Fibroblast of skin of right biceps (primary cell): ENCODE measurements around the gene MAP3K8.
"Not testable (repeated sequence)": the region's sequence is repeated elsewhere in the genome, so short reads cannot be mapped to it uniquely, and the experiment has no call there.

ENCODE experiments used
- DNase-seq: peaks from one replicate; pipeline ENCODE4 v3.0.0-alpha.2; 2013

MAP3K8 gene

GRCh38 chr10:30423655-30424275 is 10.2 kb upstream of the MAP3K8 start:
- not testable (repeated sequence) for DNase-seq

DNA sequence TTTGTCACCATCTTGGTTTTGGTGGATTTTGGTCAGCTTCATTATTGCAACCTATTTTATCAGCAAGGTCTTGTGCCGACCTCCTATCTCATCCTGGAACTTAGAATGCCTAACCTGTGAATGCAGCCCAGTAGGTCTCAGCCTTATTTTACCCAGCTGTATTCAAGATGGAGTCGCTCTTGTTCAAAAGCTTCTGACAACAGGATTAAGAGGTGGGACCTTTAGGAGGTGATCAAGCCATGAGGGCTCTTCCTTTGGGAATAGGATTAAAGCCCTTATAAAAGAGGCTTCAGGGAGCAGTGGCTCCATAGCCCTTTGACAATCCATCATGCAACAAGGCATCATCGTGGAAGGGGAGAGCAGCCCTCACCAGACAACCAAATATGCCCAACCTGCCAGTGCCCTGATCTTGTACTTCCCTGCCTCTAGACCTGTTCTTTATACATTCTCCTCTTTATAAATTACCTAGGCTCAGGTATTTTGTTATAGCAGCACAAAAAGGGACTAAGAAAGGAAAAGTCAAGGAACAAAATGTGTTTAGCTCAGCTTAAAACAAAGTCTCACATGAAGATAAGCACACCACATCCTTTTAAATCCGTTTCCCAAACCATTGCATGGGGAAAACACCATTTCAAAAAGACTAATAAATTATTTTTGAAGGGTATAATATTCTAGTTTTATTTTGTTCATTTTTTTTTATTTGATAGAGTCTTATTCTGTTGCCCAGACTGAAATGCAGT is 8.5 kb upstream of the MAP3K8 start:
- no peak for DNase-seq

GRCh38 chr10:30430544-30431298 is 3.3 kb upstream of the MAP3K8 start:
- DNase-seq = no peak

DNA sequence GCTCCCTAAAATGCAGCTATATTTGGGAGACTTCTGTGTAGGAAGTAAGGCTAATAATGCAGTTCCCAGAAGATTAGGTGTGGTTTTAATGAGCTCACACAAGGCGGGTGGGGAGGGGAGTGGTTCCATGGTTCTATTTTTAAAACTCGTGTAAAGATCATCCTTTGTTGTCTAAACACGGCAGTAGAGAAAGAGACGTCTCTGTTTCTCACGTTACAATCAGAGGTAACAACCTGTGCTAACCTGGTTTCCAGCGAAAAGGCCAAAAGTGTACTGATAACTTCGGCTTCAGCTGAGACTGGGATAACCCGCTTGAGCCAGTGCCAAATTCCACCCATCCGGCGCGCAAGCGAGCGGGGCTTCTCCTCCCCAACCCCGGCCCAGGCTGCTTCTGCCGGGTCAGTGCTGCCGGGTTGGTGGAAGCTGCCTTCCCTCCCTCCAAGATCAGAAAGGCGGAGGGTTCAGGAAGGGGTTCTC is 2.5 kb upstream of the MAP3K8 start:
- DNase-seq = peak; percentile 47

DNA sequence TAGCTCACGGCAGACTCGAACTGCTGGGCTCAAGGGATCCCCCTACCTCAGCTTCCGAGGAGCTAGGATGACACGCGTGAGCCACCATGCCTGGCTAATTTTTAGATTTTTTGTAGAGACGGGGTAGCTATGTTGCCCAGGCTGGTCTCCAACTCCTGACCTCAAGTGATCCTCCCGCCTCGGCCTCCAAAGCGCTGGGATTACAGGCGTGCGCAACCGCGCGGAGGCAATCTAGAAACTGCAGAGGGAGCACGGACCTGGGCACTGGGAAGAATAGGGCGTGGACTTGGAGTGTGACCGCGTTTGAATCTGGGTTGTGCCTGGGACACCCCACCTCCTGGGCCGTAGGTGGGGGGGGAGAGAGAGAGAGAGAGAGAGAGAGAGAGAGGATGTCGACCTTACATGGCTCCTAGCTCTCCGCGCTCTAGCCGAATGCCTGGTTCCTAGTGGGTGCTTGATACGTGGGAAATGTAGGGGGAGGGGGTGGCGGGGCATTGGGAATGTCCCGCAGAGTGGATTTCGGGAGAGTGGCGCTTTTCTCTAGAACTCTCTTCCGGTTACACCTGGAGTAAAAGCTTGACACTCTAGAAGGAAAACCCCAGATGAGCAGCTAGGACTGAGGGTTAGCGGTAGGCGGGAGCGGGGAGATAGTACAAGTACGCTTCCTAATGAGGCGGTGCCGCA is 1.2 kb upstream of the MAP3K8 start:
- DNase-seq = peak; percentile 43

DNA sequence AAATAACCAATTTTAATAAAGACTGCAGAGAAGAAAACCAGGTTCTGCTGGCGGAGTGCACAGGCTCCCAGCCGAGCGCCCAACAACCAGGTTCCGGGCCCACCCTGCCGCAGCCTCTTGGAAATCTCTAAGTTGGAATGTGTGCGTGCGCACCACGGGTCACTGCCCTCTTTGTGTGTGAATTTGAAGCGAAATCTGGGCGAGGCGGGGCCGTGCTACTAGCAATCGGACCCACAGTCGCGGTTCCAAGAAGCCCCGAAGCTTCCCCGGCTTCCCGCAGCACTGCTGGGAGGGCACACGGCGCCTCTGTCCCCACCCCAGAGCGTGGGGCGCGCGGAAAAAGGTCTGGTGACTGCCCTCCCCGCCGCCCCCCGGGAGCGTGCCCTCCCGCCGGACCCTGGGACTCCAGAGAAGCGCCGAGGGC is 666 bp upstream of the MAP3K8 start:
- peak; percentile 83 for DNase-seq

- peak; percentile 67 for DNase-seq
Observed at GRCh38 chr10:30434273-30435072, 489 bp downstream of the MAP3K8 start.

- DNase-seq = peak; percentile 72
Observed at GRCh38 chr10:30435073-30435422, 1.1 kb downstream of the MAP3K8 start.

- peak; percentile 27 for DNase-seq
Observed at GRCh38 chr10:30435499-30436167, 1.6 kb downstream of the MAP3K8 start.

- peak; percentile 76 for DNase-seq
Observed at GRCh38 chr10:30436191-30436611, 2.2 kb downstream of the MAP3K8 start.

- DNase-seq = no peak
Observed at GRCh38 chr10:30436671-30437030, 2.7 kb downstream of the MAP3K8 start.

DNA sequence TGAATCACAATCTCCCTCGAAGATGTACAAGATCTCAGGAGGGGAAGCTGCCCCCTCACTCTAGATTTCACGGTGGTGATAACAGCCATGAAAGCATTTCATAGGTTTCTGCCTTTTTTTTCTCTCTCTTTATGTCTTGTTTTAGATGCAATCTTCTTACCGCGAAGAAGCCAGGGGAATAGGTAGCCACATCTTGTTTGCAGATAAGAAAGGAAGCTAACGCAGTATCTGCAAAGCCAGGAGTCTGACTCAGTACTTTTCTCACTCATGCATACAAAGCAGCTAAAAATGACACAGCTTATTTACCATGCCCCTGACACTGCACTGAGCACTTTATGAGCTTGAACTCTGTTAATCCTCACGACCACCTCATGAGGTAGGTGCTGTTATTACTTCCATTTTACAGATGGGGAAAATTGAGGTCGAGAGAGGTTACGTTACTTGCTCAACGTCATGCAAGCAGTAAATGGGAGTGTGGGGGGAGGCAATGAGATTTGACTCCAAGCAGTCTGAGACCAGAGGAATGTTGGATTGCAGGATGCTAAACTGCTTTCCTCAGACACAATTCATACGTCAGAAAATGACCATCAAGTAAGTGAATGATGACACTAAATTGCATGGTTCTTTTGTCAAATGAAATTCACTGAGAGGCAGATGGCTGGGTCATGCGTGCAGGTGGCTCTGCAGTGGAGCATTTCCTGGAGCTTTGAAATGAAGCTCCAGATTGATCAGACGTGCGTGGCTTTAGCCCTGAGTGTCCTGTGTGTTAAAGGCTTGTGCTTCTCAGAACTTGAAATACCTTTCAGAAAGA is 3.3 kb downstream of the MAP3K8 start:
- DNase-seq = peak; percentile 83

DNA sequence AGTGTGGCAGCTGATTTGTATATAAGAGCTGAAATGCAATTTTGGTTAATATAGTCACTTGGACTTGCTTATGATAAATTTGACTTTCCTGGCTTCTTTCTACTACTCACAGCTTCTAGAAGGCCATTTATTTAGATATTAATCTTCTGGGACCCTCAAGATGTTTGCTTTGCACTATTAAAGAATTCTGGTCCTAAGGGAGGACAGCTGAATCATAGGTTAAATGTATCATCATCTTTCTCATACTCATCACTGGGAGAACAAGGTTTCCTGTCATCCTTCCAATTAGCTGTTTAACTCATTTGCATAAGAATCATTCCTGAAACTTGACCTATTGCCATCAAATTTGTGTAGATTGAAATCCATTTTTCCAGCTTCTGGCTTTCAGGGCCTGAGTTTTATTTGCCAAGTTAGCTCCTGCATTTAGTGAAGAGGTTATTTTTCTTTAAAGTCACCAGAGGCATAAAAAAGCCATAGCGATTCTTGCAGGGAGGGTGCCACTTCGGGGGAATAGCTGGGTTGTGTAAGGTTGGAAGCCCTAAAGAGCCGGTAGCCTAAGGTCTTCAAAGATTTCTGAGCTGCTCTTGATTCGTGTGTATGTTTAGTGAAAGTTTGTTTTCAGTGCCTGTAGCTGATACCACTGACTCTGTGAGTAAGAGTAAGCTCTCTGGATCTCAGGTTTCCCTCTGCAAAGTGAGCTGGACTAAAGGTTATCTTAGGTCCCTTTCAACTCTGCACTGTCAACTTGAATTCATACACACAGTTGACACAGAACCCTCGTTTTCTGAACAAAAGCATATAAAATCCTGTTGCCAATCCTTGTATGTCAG is 4.3 kb downstream of the MAP3K8 start:
- DNase-seq = peak; percentile 70

DNA sequence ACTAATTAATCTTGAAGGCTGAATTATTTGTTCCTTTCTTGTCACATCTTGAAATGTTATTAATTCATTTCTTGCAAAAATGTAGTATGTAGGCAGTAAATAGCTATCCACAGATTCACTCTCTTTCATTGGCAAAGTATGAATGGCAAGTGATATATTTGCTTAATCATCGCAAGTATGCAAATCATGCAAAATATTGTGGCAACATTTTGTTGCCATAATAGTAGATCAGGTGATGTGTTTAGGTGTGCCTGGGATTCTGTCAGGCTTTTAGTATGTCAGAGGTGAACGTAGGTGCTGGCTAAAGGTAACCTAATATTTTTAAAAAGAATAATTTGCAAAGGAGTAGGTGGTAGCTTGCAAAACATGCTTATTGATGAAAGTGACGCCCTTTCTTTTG is 5.9 kb downstream of the MAP3K8 start:
- no peak for DNase-seq

GRCh38 chr10:30442019-30442606 is 8.1 kb downstream of the MAP3K8 start:
- no peak for DNase-seq

GRCh38 chr10:30443049-30443448 is 9.1 kb downstream of the MAP3K8 start:
- DNase-seq = no peak

DNA sequence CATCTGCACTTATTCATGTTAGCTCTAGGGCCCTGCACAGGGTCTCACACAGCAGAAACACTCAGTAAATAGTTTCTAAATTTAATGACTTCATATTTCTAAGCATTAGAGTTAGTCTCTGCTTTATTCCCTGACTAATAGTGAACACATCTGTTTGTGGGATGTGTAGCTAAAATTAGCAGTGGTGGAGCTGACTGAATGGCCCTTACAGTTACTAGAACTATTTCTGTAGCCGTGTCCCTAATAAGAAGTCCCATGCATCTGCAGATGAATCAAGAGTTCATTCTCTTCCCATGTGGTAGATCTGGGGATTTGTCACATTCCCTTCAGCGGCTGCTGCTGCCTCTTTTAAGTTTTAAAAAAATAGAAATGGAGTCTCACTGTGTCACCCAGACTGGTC is 11.7 kb downstream of the MAP3K8 start:
- peak; percentile 94 for DNase-seq

DNA sequence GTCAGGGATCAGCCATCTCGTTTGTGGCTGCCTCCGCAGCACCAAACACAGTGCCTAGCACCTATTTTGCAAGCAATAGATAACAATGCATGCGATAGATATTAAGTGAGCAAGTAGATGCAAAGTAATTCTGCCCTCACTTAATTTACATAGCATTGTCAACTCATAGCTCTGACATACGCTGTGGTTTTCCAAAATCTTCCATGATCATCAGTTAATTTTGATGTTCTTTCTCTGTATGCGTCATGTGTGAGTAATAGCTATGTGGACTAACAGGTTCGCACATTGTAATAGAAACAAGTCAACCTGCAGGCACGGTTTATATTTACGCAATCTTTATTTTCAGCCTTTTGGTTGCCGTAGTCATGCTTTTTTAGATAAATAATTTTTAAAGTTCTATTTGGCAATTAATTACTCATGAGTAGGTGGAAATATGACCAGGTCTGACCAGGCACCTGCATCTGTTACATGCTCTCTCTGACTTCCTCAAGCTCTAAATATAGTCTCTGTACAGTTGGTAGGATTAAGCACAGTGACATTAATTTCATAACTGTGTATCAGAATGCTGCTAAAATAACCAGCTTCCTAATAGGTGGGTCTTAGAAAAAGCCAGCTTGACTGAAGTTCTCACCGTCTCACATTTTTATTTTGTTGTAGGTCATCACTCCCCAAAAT is 13.3 kb downstream of the MAP3K8 start:
- DNase-seq = peak; percentile 88

DNA sequence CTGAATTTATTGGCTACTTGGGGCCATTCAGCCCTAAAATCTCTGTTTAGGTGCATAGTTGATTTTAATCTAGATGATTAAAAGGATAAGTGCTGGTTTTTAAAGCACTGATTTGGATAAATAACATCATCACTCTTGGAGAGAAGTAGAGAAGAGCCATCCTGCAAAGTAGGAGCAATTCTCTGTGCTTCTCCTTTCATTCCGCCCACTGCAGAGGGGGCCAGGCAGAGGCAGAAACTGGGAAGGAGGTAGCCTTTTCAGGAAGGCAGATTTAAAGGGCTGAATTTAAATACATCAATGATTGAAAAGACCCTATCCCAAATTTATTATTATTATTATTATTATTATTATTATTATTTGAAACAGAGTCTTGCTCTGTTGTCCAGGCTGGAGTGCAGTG is 14.1 kb downstream of the MAP3K8 start:
- no peak for DNase-seq
